ENCODE data around the gene NHERF2. TPM values are rescaled to one million over a fixed set of nuclear protein-coding genes. Genes with fewer than 3 reads are reported as not detected.

Gene NHERF2
- total RNA-seq, 2 experiments from 2014 or later, result 2.4 to 3.7 TPM

DNA sequence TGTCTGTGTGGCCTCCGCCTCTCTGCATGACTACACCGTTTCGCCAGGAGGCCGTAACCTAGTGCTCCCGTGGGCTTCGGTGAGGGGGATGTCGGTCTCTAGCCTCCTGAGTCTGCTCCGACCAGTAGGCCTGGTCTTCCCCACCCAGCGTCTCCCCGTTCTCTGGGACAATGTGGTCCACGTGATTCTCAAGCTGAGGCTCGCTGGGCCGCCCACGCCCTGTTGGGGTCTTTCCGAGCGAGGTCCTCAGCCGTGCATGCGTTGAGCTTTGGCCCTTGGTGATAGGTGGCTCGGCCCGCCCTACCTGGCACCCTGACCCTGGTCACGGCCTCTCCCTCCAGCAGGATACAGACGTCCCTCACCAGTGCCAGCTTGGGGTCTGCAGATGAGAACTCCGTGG, 52.0 kb downstream of the NHERF2 start:
- Mint-ChIP-seq H3K9me3 (no peaks in the 10 kb centered on the region), H3K36me3 (no peaks in the 10 kb centered on the region), H3K4me3 (no peak overlapping the region), H3K27me3 (no peaks in the 10 kb centered on the region), H3K27ac (no peak overlapping the region), H3K4me1 (peaks cover 2% of the 10 kb centered on the region)
- DNase-seq, result no peak

DNA sequence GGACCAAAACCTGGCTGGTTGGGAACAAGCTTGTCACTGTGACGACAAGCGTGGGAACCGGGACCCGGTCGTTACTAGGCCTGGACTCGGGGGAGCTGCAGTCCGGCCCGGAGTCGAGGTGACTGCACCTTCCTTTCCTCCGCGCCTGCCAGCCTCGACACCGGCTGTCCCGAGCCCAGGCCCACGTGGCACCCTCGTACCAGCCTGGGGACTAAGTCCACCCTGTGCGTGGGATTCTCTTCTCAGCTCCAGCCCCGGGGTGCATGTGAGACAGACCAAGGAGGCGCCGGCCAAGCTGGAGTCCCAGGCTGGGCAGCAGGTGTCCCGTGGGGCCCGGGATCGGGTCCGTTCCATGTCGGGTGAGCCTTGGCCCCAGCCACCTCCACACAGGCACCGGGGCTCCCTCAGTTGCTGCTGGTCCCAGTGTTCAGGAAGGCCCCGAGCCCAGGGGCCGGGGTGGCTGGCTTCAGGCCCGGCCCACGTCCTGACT, 52.7 kb downstream of the NHERF2 start:
- Mint-ChIP-seq H3K36me3 (no peaks in the 10 kb centered on the region), H3K9me3 (no peaks in the 10 kb centered on the region), H3K27me3 (no peaks in the 10 kb centered on the region), H3K27ac (no peak overlapping the region), H3K4me1 (peaks cover 2% of the 10 kb centered on the region), H3K4me3 (no peak overlapping the region)
- DNase-seq, result no peak

GRCh38 chr16:2079991-2080390, 53.3 kb downstream of the NHERF2 start:
- no peak for DNase-seq
- Mint-ChIP-seq H3K9me3 (no peaks in the 10 kb centered on the region), H3K36me3 (no peaks in the 10 kb centered on the region), H3K4me3 (no peak overlapping the region), H3K4me1 (peaks cover 2% of the 10 kb centered on the region), H3K27ac (no peak overlapping the region), H3K27me3 (no peaks in the 10 kb centered on the region)

GRCh38 chr16:2081201-2082084, 54.7 kb downstream of the NHERF2 start:
- no peak for DNase-seq
- Mint-ChIP-seq H3K27me3 (no peaks in the 10 kb centered on the region), H3K9me3 (no peaks in the 10 kb centered on the region), H3K36me3 (no peaks in the 10 kb centered on the region), H3K4me1 (peaks cover 2% of the 10 kb centered on the region), H3K27ac (no peak overlapping the region), H3K4me3 (no peak overlapping the region)

DNA sequence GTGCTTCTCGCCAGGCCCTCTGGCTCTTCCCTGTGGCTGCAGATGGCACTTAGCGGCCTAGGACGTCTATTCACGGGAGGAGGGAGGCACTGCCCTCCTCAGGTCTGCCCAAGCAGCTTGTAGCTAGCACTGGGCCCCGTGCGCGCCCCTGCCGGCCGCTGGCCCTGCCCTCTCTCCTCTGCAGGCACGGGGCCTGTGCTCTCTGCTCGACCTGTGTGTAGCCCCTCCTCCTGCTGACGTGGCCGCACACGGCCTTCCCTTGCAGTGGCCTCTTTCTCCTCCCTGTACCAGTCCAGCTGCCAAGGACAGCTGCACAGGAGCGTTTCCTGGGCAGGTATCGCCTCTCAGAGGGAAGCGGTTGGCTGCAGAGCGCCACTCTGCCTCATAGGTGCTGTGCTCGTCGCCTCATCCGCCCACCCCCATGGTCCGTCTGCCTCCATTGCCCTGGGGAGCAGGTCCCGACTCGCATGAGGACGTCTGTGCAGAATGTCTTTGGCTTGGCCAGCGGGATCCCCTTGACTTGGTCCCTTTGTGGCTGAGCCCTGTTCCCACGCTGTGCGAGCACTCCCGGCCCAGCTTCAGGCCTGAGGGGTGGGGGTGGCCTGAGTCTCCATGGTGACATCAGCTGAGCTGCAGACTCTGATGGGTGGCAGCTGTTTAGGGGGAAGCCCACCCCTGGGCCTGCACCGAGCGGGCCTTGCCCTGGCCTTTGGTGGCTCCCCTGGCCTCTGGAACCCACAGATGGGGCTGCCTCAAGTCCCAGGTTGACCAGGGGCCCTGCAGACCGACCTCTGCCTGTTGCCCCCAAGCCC, 55.7 kb downstream of the NHERF2 start:
- H3K4me3 Mint-ChIP-seq, result no peak overlapping the region
- H3K9me3 Mint-ChIP-seq, result no peaks in the 10 kb centered on the region
- no peak overlapping the region for H3K27ac Mint-ChIP-seq
- no peaks in the 10 kb centered on the region for H3K27me3 Mint-ChIP-seq
- no peak for DNase-seq
- peaks cover 2% of the 10 kb centered on the region for H3K4me1 Mint-ChIP-seq
- H3K36me3 Mint-ChIP-seq, result no peaks in the 10 kb centered on the region

DNA sequence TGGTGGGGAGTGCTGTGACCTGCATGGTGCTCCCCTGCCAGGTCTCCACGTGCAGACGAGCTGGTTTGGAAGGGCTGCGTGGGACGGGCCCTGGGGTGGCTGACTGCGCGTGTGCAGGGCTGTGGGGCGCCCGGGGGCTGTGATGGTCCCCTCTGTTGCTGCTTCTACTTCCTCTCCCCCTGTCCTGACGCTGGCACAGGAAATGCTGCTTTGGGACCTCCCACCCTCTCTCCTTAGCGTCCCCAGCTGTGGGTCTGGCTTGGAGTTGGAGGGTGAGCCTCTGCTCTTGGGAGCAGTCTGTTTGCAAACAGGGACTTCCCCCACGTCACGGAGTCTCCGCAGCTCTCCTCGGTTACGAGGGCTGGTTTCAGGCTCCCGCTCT, 56.3 kb downstream of the NHERF2 start:
- Mint-ChIP-seq H3K27ac (peak overlapping the region; percentile 29), H3K4me1 (peaks cover 2% of the 10 kb centered on the region), H3K4me3 (no peak overlapping the region), H3K9me3 (no peaks in the 10 kb centered on the region), H3K36me3 (no peaks in the 10 kb centered on the region), H3K27me3 (no peaks in the 10 kb centered on the region)
- no peak for DNase-seq

GRCh38 chr16:2083409-2083808, 56.7 kb downstream of the NHERF2 start:
- H3K4me1 Mint-ChIP-seq, result peaks cover 2% of the 10 kb centered on the region
- H3K9me3 Mint-ChIP-seq, result no peaks in the 10 kb centered on the region
- H3K27ac Mint-ChIP-seq, result no peak overlapping the region
- DNase-seq, result no peak
- H3K27me3 Mint-ChIP-seq, result no peaks in the 10 kb centered on the region
- no peaks in the 10 kb centered on the region for H3K36me3 Mint-ChIP-seq
- no peak overlapping the region for H3K4me3 Mint-ChIP-seq

GRCh38 chr16:2083876-2084780, 57.4 kb downstream of the NHERF2 start:
- DNase-seq, result no peak
- Mint-ChIP-seq H3K4me3 (no peak overlapping the region), H3K27ac (no peak overlapping the region), H3K4me1 (peaks cover 2% of the 10 kb centered on the region), H3K27me3 (no peaks in the 10 kb centered on the region), H3K36me3 (peaks cover 3% of the 10 kb centered on the region), H3K9me3 (no peaks in the 10 kb centered on the region)

DNA sequence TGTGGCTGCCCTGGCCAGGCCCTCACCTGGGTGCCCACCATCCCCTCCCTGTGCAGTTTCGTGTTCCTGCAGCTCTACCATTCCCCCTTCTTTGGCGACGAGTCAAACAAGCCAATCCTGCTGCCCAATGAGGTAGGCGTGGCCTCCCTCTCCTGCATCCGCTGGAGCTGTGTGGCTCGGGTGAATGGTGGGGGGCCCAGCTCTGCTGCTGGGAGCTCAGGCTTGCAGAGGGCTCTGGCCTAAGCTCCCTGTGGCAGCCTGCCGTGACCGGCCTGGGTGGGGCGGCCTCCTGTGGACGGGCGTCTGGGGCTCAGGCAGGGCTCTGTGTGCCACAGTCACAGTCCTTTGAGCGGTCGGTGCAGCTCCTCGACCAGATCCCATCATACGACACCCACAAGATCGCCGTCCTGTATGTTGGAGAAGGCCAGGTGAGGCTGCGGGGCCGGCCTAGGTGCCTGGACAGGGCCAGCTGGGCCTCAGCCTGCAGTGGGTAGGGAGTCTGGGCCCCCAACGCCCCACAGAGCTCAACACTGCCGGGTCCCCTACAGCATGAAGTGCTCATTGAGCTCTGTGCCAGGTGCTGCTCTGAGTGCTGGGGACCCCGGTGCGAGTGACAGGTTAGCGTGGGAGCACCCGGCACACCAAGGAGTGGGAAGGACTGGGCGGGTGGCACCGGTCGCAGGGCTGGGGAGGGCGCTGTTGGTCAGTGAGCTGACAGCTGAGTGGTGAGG, 58.4 kb downstream of the NHERF2 start:
- peaks cover 2% of the 10 kb centered on the region for H3K4me1 Mint-ChIP-seq
- no peaks in the 10 kb centered on the region for H3K9me3 Mint-ChIP-seq
- DNase-seq, result no peak
- H3K36me3 Mint-ChIP-seq, result peaks cover 6% of the 10 kb centered on the region
- H3K4me3 Mint-ChIP-seq, result no peak overlapping the region
- H3K27ac Mint-ChIP-seq, result no peak overlapping the region
- no peaks in the 10 kb centered on the region for H3K27me3 Mint-ChIP-seq

DNA sequence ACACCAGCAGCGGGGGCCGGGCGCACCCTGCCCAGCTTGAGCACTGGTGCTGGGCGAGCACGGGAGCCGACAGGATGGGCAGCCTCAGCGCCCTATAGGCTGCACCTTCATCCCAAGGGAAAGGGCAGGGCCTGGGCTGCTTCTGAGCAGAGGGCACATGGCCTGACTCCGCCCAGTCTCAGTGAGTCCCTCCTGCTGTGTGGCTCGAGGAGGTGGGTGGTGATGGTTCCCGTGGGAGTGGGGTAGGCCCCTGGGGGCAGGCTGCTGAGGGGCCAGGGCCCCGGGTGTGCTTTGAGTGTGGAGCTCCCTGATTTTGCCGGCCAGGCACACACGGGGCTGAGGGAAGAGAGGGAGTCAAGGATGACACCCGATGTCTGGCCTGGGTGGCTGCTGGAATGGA, 59.0 kb downstream of the NHERF2 start:
- Mint-ChIP-seq H3K27me3 (no peaks in the 10 kb centered on the region), H3K27ac (no peak overlapping the region), H3K4me1 (peaks cover 2% of the 10 kb centered on the region), H3K4me3 (no peak overlapping the region), H3K36me3 (peaks cover 6% of the 10 kb centered on the region), H3K9me3 (no peaks in the 10 kb centered on the region)
- DNase-seq, result no peak

GRCh38 chr16:2086106-2086742, 59.5 kb downstream of the NHERF2 start:
- no peak overlapping the region for H3K4me3 Mint-ChIP-seq
- H3K36me3 Mint-ChIP-seq, result peaks cover 6% of the 10 kb centered on the region
- no peak for DNase-seq
- H3K27ac Mint-ChIP-seq, result no peak overlapping the region
- H3K4me1 Mint-ChIP-seq, result peaks cover 2% of the 10 kb centered on the region
- H3K9me3 Mint-ChIP-seq, result no peaks in the 10 kb centered on the region
- H3K27me3 Mint-ChIP-seq, result no peaks in the 10 kb centered on the region

DNA sequence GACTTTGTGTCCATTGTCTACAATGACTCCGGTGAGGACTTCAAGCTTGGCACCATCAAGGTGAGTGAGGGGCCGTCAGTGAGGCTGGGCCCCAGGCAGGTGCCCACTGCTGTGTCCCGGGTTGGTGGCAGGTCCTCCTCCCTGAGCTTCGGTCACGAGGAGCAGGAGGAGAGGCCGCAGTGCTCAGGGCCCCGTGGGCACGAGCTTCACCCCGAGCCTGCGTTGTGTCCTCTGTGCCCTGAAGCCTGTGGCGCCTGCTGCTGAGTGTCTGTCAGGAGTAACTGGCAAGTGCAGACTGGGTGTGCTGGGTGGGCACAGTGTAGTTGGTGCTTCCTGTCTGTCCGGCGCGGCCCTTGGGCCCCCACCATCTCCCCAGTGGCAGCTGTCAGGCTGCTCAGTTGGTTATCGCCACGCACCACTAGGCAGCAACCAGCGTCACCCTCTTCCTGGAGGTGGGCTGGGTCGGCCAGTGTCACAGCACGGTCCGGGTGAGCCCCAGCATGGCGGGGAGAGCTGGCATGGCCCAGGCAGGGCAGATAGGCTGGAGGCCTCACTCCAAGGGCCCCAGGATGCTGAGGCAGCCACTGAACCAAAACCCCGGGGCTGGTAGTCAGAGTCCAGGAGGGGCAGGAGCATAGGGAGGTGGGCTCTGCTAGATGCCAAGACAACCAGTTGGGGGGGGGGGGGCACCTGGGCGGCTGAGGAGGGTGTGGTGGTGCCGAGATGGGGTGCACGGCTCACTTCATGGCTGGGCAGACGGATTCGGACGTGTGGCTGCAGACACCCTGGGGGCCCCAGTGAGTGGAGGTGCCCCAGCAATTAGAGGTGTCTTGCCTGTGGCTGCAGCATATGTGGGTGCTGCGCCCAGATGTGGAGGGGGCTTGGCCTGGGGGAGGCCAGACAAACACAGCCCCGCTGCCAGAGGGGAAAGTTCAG, 60.4 kb downstream of the NHERF2 start:
- no peaks in the 10 kb centered on the region for H3K27me3 Mint-ChIP-seq
- H3K36me3 Mint-ChIP-seq, result peaks cover 6% of the 10 kb centered on the region
- no peak overlapping the region for H3K4me3 Mint-ChIP-seq
- no peaks in the 10 kb centered on the region for H3K9me3 Mint-ChIP-seq
- H3K27ac Mint-ChIP-seq, result no peak overlapping the region
- DNase-seq, result no peak
- H3K4me1 Mint-ChIP-seq, result peaks cover 2% of the 10 kb centered on the region
